Progenitor cell of endocrine pancreas (in vitro differentiated cells): Measurements from ENCODE around the gene STIM1. TPM values are rescaled to one million over a fixed set of nuclear protein-coding genes. Genes with fewer than 3 reads are reported as not detected.
A peak's percentile ranks its signal among the peaks of the same experiment; 100 is the strongest.

Experiments used
- DNase-seq: peaks from one replicate; pipeline ENCODE4 v3.0.0; 2021; ENCODE audit warnings: low spot score; ENCODE audit not compliant: unreplicated experiment
- H3K27ac Mint-ChIP-seq: 2 replicates; pipeline ENCODE4 v1.8.0; 2021; ENCODE audit warnings: mild to moderate bottlenecking, moderate library complexity, mixed read lengths
- H3K27me3 Mint-ChIP-seq: 2 replicates; pipeline ENCODE4 v1.8.0; 2021; ENCODE audit warnings: mixed read lengths
- H3K36me3 Mint-ChIP-seq: 2 replicates; pipeline ENCODE4 v1.8.0; 2022; ENCODE audit warnings: mixed read lengths; ENCODE audit not compliant: insufficient read depth
- H3K4me1 Mint-ChIP-seq: 2 replicates; pipeline ENCODE4 v1.8.0; 2021; ENCODE audit warnings: low read depth, mixed read lengths
- H3K4me3 Mint-ChIP-seq: 2 replicates; pipeline ENCODE4 v1.8.0; 2021; ENCODE audit warnings: low read depth, mild to moderate bottlenecking, moderate library complexity, mixed read lengths
- H3K9me3 Mint-ChIP-seq: 2 replicates; pipeline ENCODE4 v1.8.0; 2021; ENCODE audit warnings: low read depth, mixed read lengths
- CTCF ChIP-seq: fragments of 200-600 bp; sonication (generic); IDR thresholded peaks from one replicate; pipeline ENCODE4 v1.5.0; 2021; ENCODE audit warnings: antibody characterized with exemption, mild to moderate bottlenecking; ENCODE audit not compliant: unreplicated experiment
- total RNA-seq: library from RNA; stranded (reverse); gene quantifications from 2 replicates; pipeline ENCODE4 v1.2.1, GENCODE V29; 2021

STIM1 gene
- total RNA-seq, 1 donor from 2014 or later: 27.2 TPM

GRCh38 chr11:3865388-3866193 is 10.1 kb downstream of the STIM1 start:
- peaks cover 35% of the 10 kb centered on the region for H3K4me1 Mint-ChIP-seq
- H3K9me3 Mint-ChIP-seq: no peaks in the 10 kb centered on the region
- DNase-seq: no peak
- H3K36me3 Mint-ChIP-seq: no peaks in the 10 kb centered on the region
- no peak for TF ChIP-seq CTCF
- peak overlapping the region; percentile 27 for H3K27ac Mint-ChIP-seq
- H3K4me3 Mint-ChIP-seq: no peak overlapping the region
- no peaks in the 10 kb centered on the region for H3K27me3 Mint-ChIP-seq

- no peaks in the 10 kb centered on the region for H3K9me3 Mint-ChIP-seq
- no peaks in the 10 kb centered on the region for H3K36me3 Mint-ChIP-seq
- H3K27me3 Mint-ChIP-seq: no peaks in the 10 kb centered on the region
- TF ChIP-seq CTCF: no peak
- H3K4me1 Mint-ChIP-seq: peaks cover 33% of the 10 kb centered on the region
- DNase-seq: no peak
- H3K4me3 Mint-ChIP-seq: no peak overlapping the region
- H3K27ac Mint-ChIP-seq: peak overlapping the region; percentile 27
These were observed 10.7 kb downstream of the STIM1 start for GRCh38 chr11:3866206-3866605.

- Mint-ChIP-seq H3K36me3 (no peaks in the 10 kb centered on the region), H3K27ac (peak overlapping the region; percentile 91), H3K4me3 (no peak overlapping the region), H3K27me3 (no peaks in the 10 kb centered on the region), H3K4me1 (peaks cover 33% of the 10 kb centered on the region), H3K9me3 (no peaks in the 10 kb centered on the region)
- no peak for TF ChIP-seq CTCF
- DNase-seq: no peak
These were observed 11.4 kb downstream of the STIM1 start for GRCh38 chr11:3866836-3867208.

GRCh38 chr11:3867209-3868091 is 12.0 kb downstream of the STIM1 start:
- peaks cover 33% of the 10 kb centered on the region for H3K4me1 Mint-ChIP-seq
- no peaks in the 10 kb centered on the region for H3K36me3 Mint-ChIP-seq
- no peaks in the 10 kb centered on the region for H3K9me3 Mint-ChIP-seq
- DNase-seq: no peak
- no peak overlapping the region for H3K4me3 Mint-ChIP-seq
- H3K27ac Mint-ChIP-seq: peak overlapping the region; percentile 91
- no peak for TF ChIP-seq CTCF
- H3K27me3 Mint-ChIP-seq: no peaks in the 10 kb centered on the region

GRCh38 chr11:3873712-3874349 is 18.4 kb downstream of the STIM1 start:
- Mint-ChIP-seq H3K4me1 (peaks cover 25% of the 10 kb centered on the region), H3K27ac (peak overlapping the region; percentile 42), H3K36me3 (no peaks in the 10 kb centered on the region), H3K27me3 (no peaks in the 10 kb centered on the region), H3K4me3 (no peak overlapping the region), H3K9me3 (no peaks in the 10 kb centered on the region)
- TF ChIP-seq CTCF: no peak
- no peak for DNase-seq
